ENCODE data around the gene KHDC1L. TPM values are rescaled to one million over a fixed set of nuclear protein-coding genes. Genes with fewer than 3 reads are reported as not detected.
"Not testable (repeated sequence)": the region's sequence is repeated elsewhere in the genome, so short reads cannot be mapped to it uniquely, and the experiment has no call there.

The KHDC1L gene
- total and polyA plus RNA-seq, 2 of the 13 experiments (the other 11 are each of a cell fraction or from before 2014, with no cell fraction given) = not detected

GRCh38 chr6:73234733-73235132, 9.4 kb upstream of the KHDC1L start:
- intact Hi-C loops (cut with micrococcal nuclease; ENCODE audit: unreplicated experiment) (no loop called here), in situ Hi-C loops (cut with HindIII; ENCODE audit: extremely low pct_ligation_motif_present, low pct_unique_long_range_greater_than_20kb) (no loop called here)
- Histone ChIP-seq H4K20me1 (ENCODE audit: insufficient read depth, low read length) (0 out of 2 replicates have a peak, but pooled peaks cover 3% of the 10 kb centered on the region), H2AFZ (ENCODE audit: low read length) (no peak overlapping the region), H3K9me3 (ENCODE audit: low read length) (no peaks in the 10 kb centered on the region), H3K27me3 (ENCODE audit: control insufficient read depth in 1 of 2, insufficient read depth in 2 of 2, low read length in 2 of 2) (0 out of 5 replicates have a peak, but pooled peaks cover 0 to 4% of the 10 kb centered on the region in 2 experiments), H3K36me3 (replicated peaks in 1 of 2; ENCODE audit: control insufficient read depth in 1 of 2, insufficient read depth in 2 of 2, low read length in 2 of 2) (no peaks in the 10 kb centered on the region), H3K27ac (ENCODE audit: extremely low read length, insufficient read depth, low read length) (no peak overlapping the region), H3K79me2 (ENCODE audit: insufficient read depth, low read length) (no peaks in the 10 kb centered on the region), H3K4me3 (replicated peaks in 1 of 3; ENCODE audit: insufficient read depth in 1 of 3, low read depth in 2 of 3, low read length in 3 of 3) (no peak overlapping the region), H3K9ac (ENCODE audit: insufficient read depth, low read depth, low read length) (no peak overlapping the region), H3K4me1 (ENCODE audit: insufficient read depth, low read length) (no peaks in the 10 kb centered on the region), H3K4me2 (ENCODE audit: low read depth, low read length) (no peak overlapping the region)
- BruUV-seq (replicated peaks) = no TSS peak
- ATAC-seq = no peak
- no peak for TF ChIP-seq ZSCAN29 (CRISPR knock-in tag; conservative IDR thresholded peaks at IDR 0.05)
- no peak for TF ChIP-seq ZBTB20 (CRISPR knock-in tag; IDR thresholded peaks at IDR 0.05; ENCODE audit: borderline replicate concordance, low read depth)
- TF ChIP-seq PTBP1 (IDR thresholded peaks at IDR 0.05; ENCODE audit: low read depth, low read length, poor library complexity, severe bottlenecking) = no peak
- TF ChIP-seq SALL2 (CRISPR knock-in tag; IDR thresholded peaks at IDR 0.05) = no peak
- no peak for TF ChIP-seq PCBP2 (optimal IDR thresholded peaks at IDR 0.05; ENCODE audit: low read depth, low read length, poor library complexity, severe bottlenecking)
- no peak for TF ChIP-seq SUZ12 (IDR thresholded peaks at IDR 0.05; ENCODE audit: low read depth, low read length)
- no peak for TF ChIP-seq SIN3B (IDR thresholded peaks at IDR 0.05; ENCODE audit: low read length)
- no peak for TF ChIP-seq ZNF777 (CRISPR knock-in tag; IDR thresholded peaks at IDR 0.05)
- no peak for TF ChIP-seq PHF21A (CRISPR knock-in tag; IDR thresholded peaks at IDR 0.05)
- WGBS (ENCODE audit: low lambda C conversion rate) = 5% methylated on average over 1 of the region's 1 CpG
- ChIA-PET POLR2A (no interaction called here), CTCF (ENCODE audit: low intra/inter-chr PET ratio, low total read pairs) (no interaction called here)
- DNase-seq (ENCODE audit: low spot score) = no peak
- FAIRE-seq = no peak

- H3K27me3 ChIP-seq (ENCODE audit: control insufficient read depth in 1 of 2, insufficient read depth in 2 of 2, low read length in 2 of 2); intact Hi-C loops (cut with micrococcal nuclease; ENCODE audit: unreplicated experiment); H3K9me3 ChIP-seq (ENCODE audit: low read length); FAIRE-seq; H3K27ac ChIP-seq (ENCODE audit: extremely low read length, insufficient read depth, low read length); POLR2A ChIA-PET; CTCF ChIA-PET (ENCODE audit: low intra/inter-chr PET ratio, low total read pairs); H2AFZ ChIP-seq (ENCODE audit: low read length); BruUV-seq (replicated peaks); H3K79me2 ChIP-seq (ENCODE audit: insufficient read depth, low read length); ATAC-seq; H3K4me2 ChIP-seq (ENCODE audit: low read depth, low read length); H3K36me3 ChIP-seq (replicated peaks in 1 of 2; ENCODE audit: control insufficient read depth in 1 of 2, insufficient read depth in 2 of 2, low read length in 2 of 2); DNase-seq (ENCODE audit: low spot score); H3K4me3 ChIP-seq (replicated peaks in 1 of 3; ENCODE audit: insufficient read depth in 1 of 3, low read depth in 2 of 3, low read length in 3 of 3); in situ Hi-C loops (cut with HindIII; ENCODE audit: extremely low pct_ligation_motif_present, low pct_unique_long_range_greater_than_20kb); H3K9ac ChIP-seq (ENCODE audit: insufficient read depth, low read depth, low read length); H3K4me1 ChIP-seq (ENCODE audit: insufficient read depth, low read length); H4K20me1 ChIP-seq (ENCODE audit: insufficient read depth, low read length): not testable (repeated sequence)
- whole genome bisulfite sequencing (ENCODE audit: low lambda C conversion rate) = 0% methylated on average over 3 of the region's 3 CpGs
These were observed 8.7 kb upstream of the KHDC1L start for GRCh38 chr6:73233971-73234370.

All from HepG2 (cell line).